HEK293T (cell line): Measurements from ENCODE around the gene DGKH.

Experiments
- ARNT ChIP-seq: fragments of 450-650 bp; IDR thresholded peaks from 2 replicates; pipeline ENCODE4 v1.6.1; 2017; ENCODE audit warnings: mild to moderate bottlenecking
- BHLHE40 ChIP-seq: fragments of 450-650 bp; IDR thresholded peaks from 2 replicates; pipeline ENCODE4 v1.6.1; 2016; ENCODE audit warnings: mild to moderate bottlenecking, moderate library complexity, borderline replicate concordance
- CTBP1 ChIP-seq: fragments of 450-650 bp; IDR thresholded peaks from 2 replicates; pipeline ENCODE4 v1.6.1; 2016; ENCODE audit warnings: borderline replicate concordance
- FOXA1 ChIP-seq: fragments of 450-650 bp; IDR thresholded peaks from 2 replicates; pipeline ENCODE4 v1.6.1; 2016; ENCODE audit warnings: mild to moderate bottlenecking
- FOXK2 ChIP-seq: fragments of 450-650 bp; IDR thresholded peaks from 2 replicates; pipeline ENCODE4 v1.6.1; 2016; ENCODE audit warnings: mild to moderate bottlenecking
- FOXM1 ChIP-seq: fragments of 450-650 bp; IDR thresholded peaks from 2 replicates; pipeline ENCODE4 v1.6.1; 2017; ENCODE audit warnings: mild to moderate bottlenecking, borderline replicate concordance
- HDGF ChIP-seq: fragments of 450-650 bp; IDR thresholded peaks from 2 replicates; pipeline ENCODE4 v1.6.1; 2017; ENCODE audit warnings: antibody characterized with exemption, borderline replicate concordance
- NFRKB ChIP-seq: fragments of 450-650 bp; IDR thresholded peaks from 2 replicates; pipeline ENCODE4 v1.6.1; 2016; ENCODE audit warnings: mild to moderate bottlenecking, moderate library complexity
- SP1 ChIP-seq: fragments of 450-650 bp; IDR thresholded peaks from 2 replicates; pipeline ENCODE4 v1.6.1; 2017
- SUZ12 ChIP-seq: fragments of 450-650 bp; IDR thresholded peaks from 2 replicates; pipeline ENCODE4 v1.6.1; 2016; ENCODE audit warnings: mild to moderate bottlenecking
- ZNF384 ChIP-seq: fragments of 450-650 bp; IDR thresholded peaks from 2 replicates; pipeline ENCODE4 v1.6.1; 2016

DNA sequence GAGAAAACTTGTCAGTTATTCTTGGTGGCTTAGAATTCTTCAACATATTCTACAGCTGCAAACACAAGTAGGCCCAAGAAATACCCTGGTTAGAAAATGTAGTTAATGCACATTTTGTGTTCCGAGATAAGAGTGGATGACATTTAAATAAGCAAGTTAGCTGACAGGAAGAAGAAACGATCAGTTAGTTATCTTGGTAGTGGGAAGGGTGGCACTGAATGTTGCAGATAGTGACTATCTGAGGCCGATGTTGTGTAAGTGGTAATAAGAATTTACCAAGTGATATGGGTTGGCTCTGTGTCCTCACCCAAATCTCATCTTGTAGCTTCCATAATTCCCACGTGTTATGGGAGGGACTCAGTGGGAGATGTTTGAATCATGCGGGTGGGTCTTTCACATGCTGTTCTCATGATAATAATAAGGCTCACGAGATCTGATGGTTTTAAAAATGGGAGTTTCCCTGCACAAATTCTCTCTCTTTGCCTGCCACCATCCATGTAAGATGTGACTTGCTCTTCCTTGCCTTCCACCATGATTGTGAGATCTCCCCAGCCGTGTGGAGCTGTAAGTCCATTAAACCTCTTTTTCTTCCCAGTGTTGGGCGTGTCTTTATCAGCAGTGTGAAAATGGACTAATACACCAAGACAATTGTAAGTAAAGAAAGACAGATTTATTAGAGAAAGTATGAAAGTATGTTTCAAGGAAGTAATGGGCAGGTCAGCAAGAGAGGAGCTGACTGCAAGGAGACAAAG, 212.6 kb downstream of the DGKH start:
- TF ChIP-seq FOXM1 (no peak), FOXA1 (no peak), BHLHE40 (no peak), NFRKB (no peak), HDGF (no peak), SP1 (no peak), SUZ12 (no peak), FOXK2 (no peak), ZNF384 (no peak), CTBP1 (no peak), ARNT (no peak)
